ENCODE measurements around the gene GOLGA7B. TPM values are rescaled to one million over a fixed set of nuclear protein-coding genes. Genes with fewer than 3 reads are reported as not detected.

Gene GOLGA7B
- total and polyA plus RNA-seq, 2 donors (not counting 1 experiment from before 2014, with no cell fraction given), result 0.01 TPM; not detected in 1

DNA sequence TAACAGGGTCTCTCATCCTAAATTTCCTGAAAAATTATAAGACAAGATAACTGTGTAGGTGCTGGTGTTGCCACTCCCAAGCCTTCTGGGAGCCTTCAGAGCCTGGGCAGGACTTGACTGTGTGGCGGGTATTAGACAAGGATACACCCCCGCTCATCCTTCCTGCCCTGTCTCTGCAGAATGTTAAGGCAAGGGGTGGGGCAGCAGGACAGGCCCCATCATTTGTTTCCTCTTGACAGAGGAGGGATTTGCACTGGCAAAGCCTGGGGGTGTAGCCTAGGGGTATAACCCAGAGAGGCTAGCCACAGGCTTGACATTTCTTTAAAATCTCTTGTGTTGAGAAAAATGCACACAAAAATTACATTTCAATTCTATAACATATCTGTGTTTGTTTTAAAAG, 63.5 kb downstream of the GOLGA7B start:
- CTCF ChIA-PET, result no interaction called here
- no peaks in the 10 kb centered on the region for H3K4me1 Mint-ChIP-seq

DNA sequence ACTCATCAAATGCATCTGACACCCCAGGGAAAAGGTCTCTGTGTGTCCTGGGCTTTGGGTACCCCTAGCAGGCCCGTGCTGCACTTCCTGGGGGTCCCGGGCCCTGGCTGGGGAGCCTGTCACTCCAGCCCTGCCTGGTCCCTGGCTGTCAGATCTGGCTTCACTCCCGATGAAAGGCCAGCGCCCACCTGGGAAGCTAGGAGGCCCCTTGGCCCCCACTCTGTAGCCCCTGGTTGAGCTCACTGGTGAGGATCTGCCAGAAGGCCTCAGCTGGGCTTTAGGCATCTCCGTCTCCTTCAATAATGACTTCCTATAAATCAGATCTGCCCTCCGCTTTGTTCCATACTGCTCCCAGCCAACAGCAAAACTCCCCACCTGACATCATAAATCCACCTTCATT, 64.0 kb downstream of the GOLGA7B start:
- H3K4me1 ChIP-seq (ENCODE audit: control insufficient read depth in 2 of 2, insufficient read depth in 2 of 2, low read length in 2 of 2), result peaks cover 0 to 5% of the 10 kb centered on the region in 2 donors
- no peaks in the 10 kb centered on the region for H3K4me1 Mint-ChIP-seq
- ATAC-seq (ENCODE audit: low read depth) (no peak), DNase-seq (no peak)
- no peak for TF ChIP-seq EZH2 (IDR thresholded peaks at IDR 0.05; ENCODE audit: borderline replicate concordance, insufficient read depth, low read depth, low read length, poor library complexity, severe bottlenecking)
- TF ChIP-seq, protein P1, sequence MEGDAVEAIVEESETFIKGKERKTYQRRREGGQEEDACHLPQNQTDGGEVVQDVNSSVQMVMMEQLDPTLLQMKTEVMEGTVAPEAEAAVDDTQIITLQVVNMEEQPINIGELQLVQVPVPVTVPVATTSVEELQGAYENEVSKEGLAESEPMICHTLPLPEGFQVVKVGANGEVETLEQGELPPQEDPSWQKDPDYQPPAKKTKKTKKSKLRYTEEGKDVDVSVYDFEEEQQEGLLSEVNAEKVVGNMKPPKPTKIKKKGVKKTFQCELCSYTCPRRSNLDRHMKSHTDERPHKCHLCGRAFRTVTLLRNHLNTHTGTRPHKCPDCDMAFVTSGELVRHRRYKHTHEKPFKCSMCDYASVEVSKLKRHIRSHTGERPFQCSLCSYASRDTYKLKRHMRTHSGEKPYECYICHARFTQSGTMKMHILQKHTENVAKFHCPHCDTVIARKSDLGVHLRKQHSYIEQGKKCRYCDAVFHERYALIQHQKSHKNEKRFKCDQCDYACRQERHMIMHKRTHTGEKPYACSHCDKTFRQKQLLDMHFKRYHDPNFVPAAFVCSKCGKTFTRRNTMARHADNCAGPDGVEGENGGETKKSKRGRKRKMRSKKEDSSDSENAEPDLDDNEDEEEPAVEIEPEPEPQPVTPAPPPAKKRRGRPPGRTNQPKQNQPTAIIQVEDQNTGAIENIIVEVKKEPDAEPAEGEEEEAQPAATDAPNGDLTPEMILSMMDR (IDR thresholded peaks at IDR 0.05), result no peak
- H3K4me3 ChIP-seq (ENCODE audit: control extremely low read depth in 1 of 5, extremely low read depth in 1 of 5, insufficient read depth in 1 of 5, low read depth in 2 of 5, low read length in 4 of 5), result no peak overlapping the region
- intact Hi-C loops (cut with micrococcal nuclease), result no loop called here
- no peaks in the 10 kb centered on the region for H3K9me3 ChIP-seq (ENCODE audit: control extremely low read depth in 1 of 3, control insufficient read depth in 2 of 3, insufficient read depth in 1 of 3, low read length in 2 of 3)
- WGBS (ENCODE audit: insufficient coverage), result 84% methylated on average over 6 of the region's 6 CpGs
- ChIA-PET POLR2A (no interaction called here), CTCF (interaction anchor here (1.4 to 1.9 kb wide), 2 partner anchors 9 to 13 kb away, joined by 3 to 12 read pairs; no protein-coding TSS in a partner anchor)
- no peaks in the 10 kb centered on the region for H3K36me3 ChIP-seq (replicated peaks in 1 of 2; ENCODE audit: control extremely low read depth in 1 of 2, control insufficient read depth in 1 of 2, extremely low read depth in 1 of 2, insufficient read depth in 2 of 2, low read length in 1 of 2)
- no peak overlapping the region for H3K9ac ChIP-seq (ENCODE audit: low read length)
- H3K27me3 ChIP-seq (replicated peaks in 1 of 4; ENCODE audit: control extremely low read depth in 1 of 4, control insufficient read depth in 3 of 4, insufficient read depth in 4 of 4, low read length in 3 of 4), result peaks cover 0 to 4% (median 2%) of the 10 kb centered on the region in 4 experiments
- no peak overlapping the region for H3K4me2 ChIP-seq (replicated peaks; ENCODE audit: low read depth, low read length, poor library complexity, severe bottlenecking)
- no peak overlapping the region for H3K27ac Mint-ChIP-seq
- H2AFZ ChIP-seq (ENCODE audit: insufficient read depth, low read depth, low read length, poor library complexity, severe bottlenecking), result no peak overlapping the region
- H3K79me2 ChIP-seq (ENCODE audit: control insufficient read depth, insufficient read depth, low read length), result no peaks in the 10 kb centered on the region
- no peak overlapping the region for H3K4me3 Mint-ChIP-seq
- H3K27ac ChIP-seq (ENCODE audit: low read length in 2 of 2), result no peak overlapping the region
- no peaks in the 10 kb centered on the region for H4K20me1 ChIP-seq (ENCODE audit: control insufficient read depth, insufficient read depth, low read length, poor library complexity, severe bottlenecking)
- peaks cover 41% of the 10 kb centered on the region for H3K27me3 Mint-ChIP-seq
- no peaks in the 10 kb centered on the region for H3K9me3 Mint-ChIP-seq (ENCODE audit: insufficient read depth)

More for the DNA sequence above, 63.5 kb downstream of the GOLGA7B start:
- intact Hi-C loops (cut with micrococcal nuclease), result no loop called here
- Mint-ChIP-seq H3K27ac (no peak overlapping the region), H3K4me3 (no peak overlapping the region), H3K27me3 (peaks cover 38% of the 10 kb centered on the region), H3K9me3 (ENCODE audit: insufficient read depth) (no peaks in the 10 kb centered on the region)
- Histone ChIP-seq H3K4me2 (replicated peaks; ENCODE audit: low read depth, low read length, poor library complexity, severe bottlenecking) (no peak overlapping the region), H3K36me3 (replicated peaks in 1 of 2; ENCODE audit: control extremely low read depth in 1 of 2, control insufficient read depth in 1 of 2, extremely low read depth in 1 of 2, insufficient read depth in 2 of 2, low read length in 1 of 2) (no peaks in the 10 kb centered on the region), H3K27ac (ENCODE audit: low read length in 2 of 2) (no peak overlapping the region), H3K4me1 (ENCODE audit: control insufficient read depth in 2 of 2, insufficient read depth in 2 of 2, low read length in 2 of 2) (peaks cover 0 to 5% of the 10 kb centered on the region in 2 donors), H4K20me1 (ENCODE audit: control insufficient read depth, insufficient read depth, low read length, poor library complexity, severe bottlenecking) (no peaks in the 10 kb centered on the region), H3K9ac (ENCODE audit: low read length) (no peak overlapping the region), H2AFZ (ENCODE audit: insufficient read depth, low read depth, low read length, poor library complexity, severe bottlenecking) (no peak overlapping the region), H3K4me3 (ENCODE audit: control extremely low read depth in 1 of 5, extremely low read depth in 1 of 5, insufficient read depth in 1 of 5, low read depth in 2 of 5, low read length in 4 of 5) (no peak overlapping the region), H3K27me3 (replicated peaks in 1 of 4; ENCODE audit: control extremely low read depth in 1 of 4, control insufficient read depth in 3 of 4, insufficient read depth in 4 of 4, low read length in 3 of 4) (peaks cover 0 to 5% (median 2%) of the 10 kb centered on the region in 4 experiments), H3K9me3 (ENCODE audit: control extremely low read depth in 1 of 3, control insufficient read depth in 2 of 3, insufficient read depth in 1 of 3, low read length in 2 of 3) (no peaks in the 10 kb centered on the region), H3K79me2 (ENCODE audit: control insufficient read depth, insufficient read depth, low read length) (no peaks in the 10 kb centered on the region)
- WGBS (ENCODE audit: insufficient coverage), result 100% methylated on average over 2 of the region's 2 CpGs
- POLR2A ChIA-PET, result no interaction called here
- DNase-seq (no peak), ATAC-seq (ENCODE audit: low read depth) (no peak)
- TF ChIP-seq EZH2 (IDR thresholded peaks at IDR 0.05; ENCODE audit: borderline replicate concordance, insufficient read depth, low read depth, low read length, poor library complexity, severe bottlenecking), result no peak
- TF ChIP-seq, protein P1 (IDR thresholded peaks at IDR 0.05), result no peak

All from B cell (primary cell).